Measurements from ENCODE around the gene OMD.

OMD gene

DNA sequence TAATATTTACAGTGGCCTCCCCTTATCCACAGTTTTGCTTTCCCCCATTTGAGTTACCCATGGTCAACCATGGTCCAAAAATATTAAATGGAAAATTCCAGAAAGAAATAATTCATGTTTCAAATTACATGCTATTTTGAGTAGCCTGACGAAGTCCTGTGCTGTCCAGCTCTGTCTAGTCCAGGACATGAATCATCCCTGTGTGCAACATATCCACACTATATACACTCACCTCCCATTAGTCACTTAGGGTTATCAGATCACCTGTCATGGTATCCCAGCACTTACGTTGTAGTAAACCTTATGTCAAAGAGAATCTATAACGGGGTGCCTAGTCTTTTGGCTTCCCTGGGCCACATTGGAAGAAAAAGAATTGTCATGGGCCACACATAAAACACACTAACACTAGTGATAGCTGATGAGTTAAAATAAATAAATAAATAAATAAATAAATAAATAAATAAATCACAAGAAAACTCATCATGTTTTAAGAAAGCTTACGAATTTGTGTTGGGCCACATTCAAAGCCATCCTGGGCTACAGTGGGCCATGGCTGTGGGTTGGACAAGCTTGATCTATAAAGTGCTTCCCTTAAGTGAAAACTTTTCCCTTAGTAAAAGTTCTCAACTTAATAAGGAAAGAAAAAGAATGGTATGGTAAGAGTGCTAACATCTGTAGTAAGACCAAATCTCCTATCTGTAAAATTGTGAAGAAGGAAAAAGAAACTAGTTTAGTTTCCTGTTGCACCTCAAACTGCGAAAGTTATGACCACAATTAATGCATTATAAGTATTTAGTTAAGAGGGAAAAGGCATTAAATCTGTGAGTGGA is 15.9 kb upstream of the OMD start:
- Histone ChIP-seq H3K4me2 (ENCODE audit: low read length) (no peak overlapping the region), H3K36me3 (ENCODE audit: control insufficient read depth, low read length) (no peaks in the 10 kb centered on the region), H3K9me3 (ENCODE audit: control insufficient read depth, insufficient read depth, low read length) (no peaks in the 10 kb centered on the region), H4K20me1 (ENCODE audit: control insufficient read depth, insufficient read depth, low read depth, low read length) (no peaks in the 10 kb centered on the region), H3K79me2 (ENCODE audit: control insufficient read depth, low read length) (no peaks in the 10 kb centered on the region), H3F3A (ENCODE audit: control insufficient read depth, insufficient read depth) (no peaks in the 10 kb centered on the region), H3K27ac (ENCODE audit: low read depth, low read length) (no peak overlapping the region), H3K4me1 (ENCODE audit: control insufficient read depth, low read length) (no peaks in the 10 kb centered on the region), H3K9me2 (replicated peaks; ENCODE audit: control insufficient read depth, low read length) (no peaks in the 10 kb centered on the region), H3K4me3 (ENCODE audit: low read length) (no peak overlapping the region), H3K27me3 (ENCODE audit: control insufficient read depth, low read length) (no peaks in the 10 kb centered on the region)
- TF ChIP-seq, protein P1, sequence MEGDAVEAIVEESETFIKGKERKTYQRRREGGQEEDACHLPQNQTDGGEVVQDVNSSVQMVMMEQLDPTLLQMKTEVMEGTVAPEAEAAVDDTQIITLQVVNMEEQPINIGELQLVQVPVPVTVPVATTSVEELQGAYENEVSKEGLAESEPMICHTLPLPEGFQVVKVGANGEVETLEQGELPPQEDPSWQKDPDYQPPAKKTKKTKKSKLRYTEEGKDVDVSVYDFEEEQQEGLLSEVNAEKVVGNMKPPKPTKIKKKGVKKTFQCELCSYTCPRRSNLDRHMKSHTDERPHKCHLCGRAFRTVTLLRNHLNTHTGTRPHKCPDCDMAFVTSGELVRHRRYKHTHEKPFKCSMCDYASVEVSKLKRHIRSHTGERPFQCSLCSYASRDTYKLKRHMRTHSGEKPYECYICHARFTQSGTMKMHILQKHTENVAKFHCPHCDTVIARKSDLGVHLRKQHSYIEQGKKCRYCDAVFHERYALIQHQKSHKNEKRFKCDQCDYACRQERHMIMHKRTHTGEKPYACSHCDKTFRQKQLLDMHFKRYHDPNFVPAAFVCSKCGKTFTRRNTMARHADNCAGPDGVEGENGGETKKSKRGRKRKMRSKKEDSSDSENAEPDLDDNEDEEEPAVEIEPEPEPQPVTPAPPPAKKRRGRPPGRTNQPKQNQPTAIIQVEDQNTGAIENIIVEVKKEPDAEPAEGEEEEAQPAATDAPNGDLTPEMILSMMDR (IDR thresholded peaks at IDR 0.05; ENCODE audit: low read depth, low read length, poor library complexity, severe bottlenecking) = no peak
- no peak for TF ChIP-seq EZH2phosphoT487 (IDR thresholded peaks at IDR 0.05; ENCODE audit: borderline replicate concordance, low read length)

DNA sequence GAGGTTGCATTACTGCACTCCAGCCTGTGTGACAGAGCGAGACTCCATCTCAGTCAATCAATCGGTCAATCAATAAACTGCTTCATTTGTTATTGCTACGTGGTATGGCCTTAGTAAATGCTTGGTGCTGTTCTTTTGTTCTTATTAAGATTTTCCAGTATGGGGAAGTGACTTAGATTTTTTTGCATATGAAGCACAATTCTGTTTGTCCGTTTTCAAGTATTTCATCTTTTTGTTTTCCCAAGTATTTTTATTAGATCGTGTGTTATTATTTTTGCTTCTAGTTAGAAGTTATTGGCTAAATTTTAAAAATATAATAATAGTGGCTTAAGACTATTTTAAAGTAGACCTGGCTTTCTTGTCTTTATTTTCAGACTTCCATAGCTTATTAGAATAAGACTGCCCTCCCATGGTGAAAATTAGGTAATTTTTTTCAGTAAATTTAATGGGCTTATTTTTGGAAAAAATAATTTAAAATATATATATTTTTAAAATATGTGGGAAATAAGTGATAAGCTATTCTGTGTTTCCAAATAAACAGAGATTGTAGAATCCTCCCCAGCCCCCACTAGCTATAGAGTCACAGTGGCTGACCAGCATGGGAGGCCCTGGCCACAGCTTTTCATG is 14.7 kb upstream of the OMD start:
- no peak overlapping the region for H3K4me2 ChIP-seq (ENCODE audit: low read length)

DNA sequence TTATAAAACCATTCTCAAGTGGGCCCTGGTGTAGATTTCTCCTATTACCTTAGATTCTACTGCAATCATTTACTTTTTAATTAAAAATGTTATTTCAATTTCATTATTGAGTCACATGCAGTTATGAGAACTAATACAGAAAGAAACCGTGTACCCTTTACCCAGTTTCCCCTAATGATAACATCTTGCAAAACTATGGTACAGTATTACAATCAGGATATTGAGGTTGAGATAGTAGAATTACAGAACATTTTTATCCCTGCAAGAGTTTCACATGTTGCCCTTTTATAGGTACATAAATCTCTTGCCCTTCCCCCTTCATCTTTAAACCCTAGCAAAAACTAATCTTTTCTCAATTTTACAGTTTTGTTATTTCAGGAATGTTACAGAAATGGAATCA is 11.0 kb upstream of the OMD start:
- Histone ChIP-seq H3K4me2 (ENCODE audit: low read length) (no peak overlapping the region), H3F3A (ENCODE audit: control insufficient read depth, insufficient read depth) (no peaks in the 10 kb centered on the region), H3K4me3 (ENCODE audit: low read length) (no peak overlapping the region), H3K27ac (ENCODE audit: low read depth, low read length) (no peak overlapping the region), H3K9me3 (ENCODE audit: control insufficient read depth, insufficient read depth, low read length) (no peaks in the 10 kb centered on the region), H3K4me1 (ENCODE audit: control insufficient read depth, low read length) (no peaks in the 10 kb centered on the region), H3K36me3 (ENCODE audit: control insufficient read depth, low read length) (no peaks in the 10 kb centered on the region), H3K79me2 (ENCODE audit: control insufficient read depth, low read length) (no peaks in the 10 kb centered on the region), H3K27me3 (ENCODE audit: control insufficient read depth, low read length) (no peaks in the 10 kb centered on the region), H4K20me1 (ENCODE audit: control insufficient read depth, insufficient read depth, low read depth, low read length) (no peaks in the 10 kb centered on the region), H3K9me2 (replicated peaks; ENCODE audit: control insufficient read depth, low read length) (no peaks in the 10 kb centered on the region)
- TF ChIP-seq EZH2phosphoT487 (IDR thresholded peaks at IDR 0.05; ENCODE audit: borderline replicate concordance, low read length) = no peak
- TF ChIP-seq, protein P1 (IDR thresholded peaks at IDR 0.05; ENCODE audit: low read depth, low read length, poor library complexity, severe bottlenecking) = no peak

More for the DNA sequence above, 14.7 kb upstream of the OMD start:
- H3F3A ChIP-seq (ENCODE audit: control insufficient read depth, insufficient read depth) = no peaks in the 10 kb centered on the region
- no peaks in the 10 kb centered on the region for H3K9me3 ChIP-seq (ENCODE audit: control insufficient read depth, insufficient read depth, low read length)
- H3K27me3 ChIP-seq (ENCODE audit: control insufficient read depth, low read length) = no peaks in the 10 kb centered on the region
- no peak overlapping the region for H3K27ac ChIP-seq (ENCODE audit: low read depth, low read length)
- no peaks in the 10 kb centered on the region for H3K4me1 ChIP-seq (ENCODE audit: control insufficient read depth, low read length)
- no peak overlapping the region for H3K4me3 ChIP-seq (ENCODE audit: low read length)
- TF ChIP-seq, protein P1 (IDR thresholded peaks at IDR 0.05; ENCODE audit: low read depth, low read length, poor library complexity, severe bottlenecking) = no peak
- TF ChIP-seq EZH2phosphoT487 (IDR thresholded peaks at IDR 0.05; ENCODE audit: borderline replicate concordance, low read length) = no peak
- no peaks in the 10 kb centered on the region for H3K9me2 ChIP-seq (replicated peaks; ENCODE audit: control insufficient read depth, low read length)
- no peaks in the 10 kb centered on the region for H3K79me2 ChIP-seq (ENCODE audit: control insufficient read depth, low read length)
- no peaks in the 10 kb centered on the region for H3K36me3 ChIP-seq (ENCODE audit: control insufficient read depth, low read length)
- no peaks in the 10 kb centered on the region for H4K20me1 ChIP-seq (ENCODE audit: control insufficient read depth, insufficient read depth, low read depth, low read length)

All from DOHH2 (cell line).